HG03571 (cell line): ENCODE measurements around the gene CROCC.
"Not testable (repeated sequence)": the region's sequence is repeated elsewhere in the genome, so short reads cannot be mapped to it uniquely, and the experiment has no call there.

ENCODE experiments used
- ATAC-seq: cut with Tn5 transposase; IDR thresholded peaks from one replicate; pipeline ENCODE4 v1.9.1; 2021; ENCODE audit not compliant: unreplicated experiment

Gene CROCC

DNA sequence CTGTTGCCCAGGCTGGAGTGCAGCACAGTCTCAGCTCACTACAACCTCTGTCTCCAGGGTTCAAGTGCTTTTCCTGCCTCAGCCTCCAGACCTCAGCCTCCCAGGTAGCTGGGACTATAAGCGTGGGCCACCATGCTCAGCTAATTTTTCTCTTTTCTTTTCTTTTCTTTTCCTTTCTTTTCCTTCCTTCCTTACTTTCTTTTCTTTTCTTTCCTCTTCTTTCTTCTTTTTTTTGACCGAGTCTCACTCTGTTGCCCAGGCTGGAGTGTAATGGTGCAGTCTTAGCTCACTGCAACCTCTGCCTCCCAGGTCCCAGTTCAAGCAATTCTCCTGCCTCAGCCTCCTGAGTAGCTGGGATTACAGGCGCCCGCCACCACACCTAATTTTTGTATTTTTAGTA is 42.4 kb downstream of the CROCC start:
- ATAC-seq: not testable (repeated sequence)

GRCh38 chr1:16965486-16966067 is 43.8 kb downstream of the CROCC start:
- no peak for ATAC-seq

GRCh38 chr1:16966282-16966681 is 44.6 kb downstream of the CROCC start:
- ATAC-seq: no peak

DNA sequence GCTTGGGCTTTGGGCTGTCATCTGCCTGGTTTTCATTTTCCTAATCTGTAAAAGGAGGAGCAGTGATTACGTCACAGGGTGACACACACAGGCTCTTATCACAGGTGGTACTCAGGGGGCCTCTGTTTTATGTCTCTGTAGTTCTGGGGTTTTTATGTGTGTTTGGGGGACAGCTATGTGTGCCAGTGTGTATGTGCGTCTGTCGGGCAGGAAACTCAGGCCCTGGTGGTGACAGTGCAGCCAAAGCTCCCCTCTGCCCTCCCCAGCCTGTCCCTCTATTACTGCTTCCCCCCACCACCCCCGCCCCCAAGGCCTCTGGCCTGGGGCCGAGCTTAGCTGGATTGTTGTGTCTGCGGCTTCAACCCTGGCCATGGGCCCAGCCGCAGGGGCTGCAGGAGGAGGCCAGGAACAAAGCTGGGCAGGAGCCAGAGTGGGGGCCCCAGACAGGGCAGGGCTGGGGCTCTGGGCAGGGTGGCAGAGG is 45.4 kb downstream of the CROCC start:
- no peak for ATAC-seq

DNA sequence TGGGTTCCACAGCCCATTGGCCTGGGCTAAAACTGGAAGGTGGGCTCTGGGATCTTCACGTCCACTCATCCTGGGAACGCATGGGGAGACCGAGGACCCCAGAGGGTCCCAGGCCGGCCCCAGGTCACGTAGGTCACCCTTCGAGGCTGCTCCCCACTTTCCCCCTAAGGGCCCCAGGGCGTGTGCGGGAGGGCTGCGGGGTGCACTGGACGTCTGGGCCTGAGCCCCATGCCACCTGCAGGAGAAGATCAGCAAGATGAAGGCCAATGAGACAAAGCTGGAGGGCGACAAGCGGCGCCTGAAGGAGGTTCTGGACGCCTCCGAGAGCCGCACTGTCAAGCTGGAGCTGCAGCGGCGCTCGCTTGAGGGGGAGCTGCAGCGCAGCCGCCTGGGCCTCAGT is 46.2 kb downstream of the CROCC start:
- no peak for ATAC-seq

- no peak for ATAC-seq
Observed at GRCh38 chr1:16968372-16968771, 46.6 kb downstream of the CROCC start.

- no peak for ATAC-seq
Observed at GRCh38 chr1:16969057-16969611, 47.4 kb downstream of the CROCC start.

DNA sequence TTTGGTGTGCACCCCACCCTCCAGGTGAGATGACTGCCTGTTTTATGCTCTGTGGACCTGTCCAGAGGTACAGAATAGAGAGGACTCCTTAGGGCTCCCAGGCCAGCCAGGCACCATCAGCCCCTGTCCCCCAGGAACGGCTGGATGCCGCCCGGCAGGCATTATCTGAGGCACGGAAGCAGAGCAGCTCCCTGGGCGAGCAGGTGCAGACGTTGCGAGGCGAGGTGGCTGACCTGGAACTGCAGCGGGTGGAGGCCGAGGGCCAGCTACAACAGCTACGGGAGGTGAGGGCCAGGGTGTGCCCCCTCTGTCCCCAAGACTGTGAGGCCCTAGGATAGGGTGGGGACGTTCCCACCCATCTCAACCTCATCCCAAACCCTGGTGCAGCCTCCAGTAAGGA is 47.9 kb downstream of the CROCC start:
- no peak for ATAC-seq

DNA sequence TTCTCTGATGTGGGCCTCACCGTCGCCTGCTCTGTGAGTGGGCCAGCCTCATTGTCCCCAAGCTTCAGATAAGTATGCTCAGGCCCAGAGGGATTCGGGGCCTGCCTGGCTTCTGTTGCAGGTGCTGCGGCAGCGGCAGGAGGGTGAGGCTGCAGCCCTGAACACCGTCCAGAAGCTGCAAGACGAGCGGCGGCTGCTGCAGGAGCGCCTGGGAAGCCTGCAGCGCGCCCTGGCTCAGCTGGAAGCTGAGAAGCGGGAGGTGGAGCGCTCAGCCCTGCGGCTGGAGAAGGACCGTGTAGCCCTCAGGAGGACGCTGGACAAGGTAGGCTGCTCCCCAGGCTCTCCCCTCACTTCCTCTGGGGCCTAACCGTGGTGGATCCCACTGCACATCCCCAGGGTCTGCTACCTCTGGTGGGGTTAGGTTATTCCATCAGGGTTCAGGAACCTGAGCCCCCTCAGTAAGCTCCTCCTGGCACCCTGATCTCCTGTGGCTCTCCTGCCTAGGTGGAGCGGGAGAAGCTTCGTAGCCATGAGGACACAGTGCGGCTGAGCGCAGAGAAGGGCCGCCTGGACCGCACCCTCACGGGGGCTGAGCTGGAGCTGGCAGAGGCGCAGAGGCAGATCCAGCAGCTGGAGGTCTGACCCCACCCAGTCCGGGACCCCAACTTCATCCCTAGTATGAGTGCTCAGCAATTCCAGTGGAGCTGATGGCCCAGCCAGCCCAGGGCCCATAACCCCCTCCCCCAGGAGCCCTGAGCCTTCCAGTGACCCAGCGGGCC is 48.6 kb downstream of the CROCC start:
- ATAC-seq: no peak

DNA sequence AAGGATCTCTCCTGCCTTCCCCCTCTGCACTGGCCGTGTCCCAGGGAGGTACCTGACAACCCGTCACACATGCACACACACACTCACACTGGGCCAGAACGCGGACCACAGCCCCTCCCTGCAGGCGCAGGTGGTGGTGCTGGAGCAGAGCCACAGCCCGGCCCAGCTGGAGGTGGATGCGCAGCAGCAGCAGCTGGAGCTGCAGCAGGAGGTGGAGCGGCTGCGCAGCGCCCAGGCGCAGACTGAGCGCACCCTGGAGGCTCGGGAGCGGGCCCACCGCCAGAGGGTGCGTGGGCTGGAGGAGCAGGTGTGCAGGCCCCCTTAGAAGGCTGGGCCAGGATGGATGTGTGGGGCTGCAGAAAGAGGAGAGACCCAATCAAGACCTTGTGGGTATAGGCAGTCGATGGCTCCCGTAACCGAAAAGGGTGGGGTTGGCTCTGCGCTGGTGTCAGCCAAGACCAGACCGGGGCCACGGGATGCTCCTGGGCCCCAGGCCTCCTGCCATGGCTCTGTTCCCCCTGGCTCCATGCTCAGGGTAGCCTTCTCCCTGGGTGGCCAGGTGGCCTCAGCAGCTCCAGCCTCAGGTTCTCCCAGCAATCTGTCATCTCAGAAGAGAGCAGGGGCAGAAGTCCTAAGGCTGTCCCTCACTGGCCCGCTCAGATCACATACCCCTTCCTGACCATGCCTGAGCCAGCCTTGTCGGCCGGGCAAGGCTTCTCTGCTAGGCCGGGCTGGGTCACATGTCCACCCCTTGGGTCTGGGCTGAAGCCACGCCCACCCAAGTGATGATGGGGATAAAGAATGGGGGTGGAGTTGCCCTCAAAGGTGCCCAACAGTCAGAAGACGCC is 49.8 kb downstream of the CROCC start:
- ATAC-seq: no peak

- no peak for ATAC-seq
Observed at GRCh38 chr1:16972189-16972895, 50.6 kb downstream of the CROCC start.

- no peak for ATAC-seq
Observed at GRCh38 chr1:16973215-16973614, 51.5 kb downstream of the CROCC start.

- ATAC-seq: no peak
Observed at GRCh38 chr1:16975211-16975610, 53.5 kb downstream of the CROCC start.

- ATAC-seq: no peak
Observed at GRCh38 chr1:16975838-16976237, 54.1 kb downstream of the CROCC start.

DNA sequence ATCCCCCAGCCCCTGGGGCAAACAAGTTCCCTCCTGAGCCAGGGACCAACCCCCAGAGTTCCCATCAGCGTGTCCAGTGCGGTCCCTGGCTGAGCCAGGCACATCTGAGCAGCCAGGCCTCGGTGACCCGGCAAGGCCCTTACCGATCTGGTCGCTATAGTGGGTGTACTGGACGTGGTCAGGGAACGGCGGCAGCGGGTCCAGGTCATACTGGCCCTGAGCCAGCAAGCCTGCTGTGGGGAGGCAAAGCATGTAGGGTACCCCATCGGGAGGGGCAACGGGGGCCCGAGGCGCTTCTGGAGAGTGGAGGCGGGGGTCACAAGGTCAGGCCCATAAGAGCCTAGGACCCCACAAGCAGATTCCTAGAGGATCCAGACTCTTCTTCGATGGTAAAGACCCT is 55.2 kb downstream of the CROCC start:
- no peak for ATAC-seq

- no peak for ATAC-seq
Observed at GRCh38 chr1:16977377-16977776, 55.6 kb downstream of the CROCC start.

- no peak for ATAC-seq
Observed at GRCh38 chr1:16978139-16978538, 56.4 kb downstream of the CROCC start.

DNA sequence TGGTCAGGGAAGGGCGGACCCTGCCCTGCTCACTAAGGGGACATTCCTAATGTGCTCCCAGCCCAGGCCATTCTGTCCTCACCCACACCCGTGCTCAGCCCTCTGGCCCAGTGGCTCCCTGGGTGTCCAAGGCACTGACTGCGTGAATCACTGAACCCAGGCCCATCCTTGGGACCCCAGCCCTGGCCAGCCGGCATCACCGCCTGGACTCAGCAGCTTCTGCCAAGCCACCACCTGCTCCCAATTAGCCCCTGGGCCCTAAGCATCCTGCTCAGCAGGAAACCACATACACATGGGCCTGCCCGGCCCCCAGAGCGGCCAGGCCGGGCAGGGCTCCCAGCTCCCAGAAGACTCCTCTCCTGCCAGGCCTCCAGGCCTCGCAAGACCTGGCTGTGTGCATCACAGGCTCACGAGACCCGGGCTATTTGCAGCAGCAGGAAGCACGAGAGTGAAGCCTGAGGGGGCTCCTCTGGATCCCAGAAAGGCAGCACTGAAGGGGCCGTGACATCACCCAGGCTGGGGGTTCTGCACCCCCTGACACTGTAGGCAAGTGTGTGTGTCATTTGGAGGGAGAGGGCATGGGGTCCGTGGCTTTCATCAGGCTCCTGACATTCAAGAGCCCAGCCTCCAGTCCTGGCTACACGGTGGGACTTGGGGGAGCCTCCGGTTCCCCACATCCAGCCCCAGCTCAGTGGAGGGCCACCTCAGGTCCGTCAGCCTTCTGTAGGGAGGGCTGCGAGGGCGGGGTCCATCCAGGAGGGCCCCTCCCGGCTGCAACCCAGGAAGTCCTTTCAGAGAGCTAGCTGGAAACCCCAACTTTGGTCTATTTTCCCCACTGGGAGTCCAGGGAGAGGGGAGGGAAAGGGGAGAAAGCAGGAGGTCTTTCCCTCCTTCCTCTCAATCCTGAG is 57.1 kb downstream of the CROCC start:
- no peak for ATAC-seq

- no peak for ATAC-seq
Observed at GRCh38 chr1:16979475-16980327, 58.0 kb downstream of the CROCC start.
